WERI-Rb-1 (cell line): ENCODE data around the gene CCR8.

Source experiments
- DNase-seq: peaks from one replicate; pipeline ENCODE4 v3.0.0-alpha.2; 2020
- H3K27ac ChIP-seq: fragments of 250-450 bp; sonication (Bioruptor Pico); 2 replicates; pipeline ENCODE4 v1.5.1; 2020; ENCODE audit warnings: mild to moderate bottlenecking, moderate library complexity
- H3K27me3 ChIP-seq: fragments of 250-450 bp; sonication (Bioruptor Pico); 2 replicates; pipeline ENCODE4 v1.5.1; 2021; ENCODE audit warnings: mild to moderate bottlenecking, low read depth, moderate library complexity; ENCODE audit not compliant: insufficient read depth, severe bottlenecking
- H3K36me3 ChIP-seq: fragments of 250-450 bp; sonication (Bioruptor Pico); 2 replicates; pipeline ENCODE4 v1.5.1; 2020; ENCODE audit warnings: mild to moderate bottlenecking, moderate library complexity
- H3K4me3 ChIP-seq: 2 replicates; pipeline ENCODE4 v1.5.1; 2011; ENCODE audit warnings: low read depth, mild to moderate bottlenecking, control low read depth, low read length
- H3K9me3 ChIP-seq: fragments of 250-450 bp; sonication (Bioruptor Pico); 2 replicates; pipeline ENCODE4 v1.5.1; 2021; ENCODE audit warnings: mild to moderate bottlenecking, moderate library complexity; ENCODE audit not compliant: severe bottlenecking
- CTCF ChIP-seq: IDR thresholded peaks from 2 replicates; pipeline ENCODE4 v1.5.1; 2011; ENCODE audit warnings: low read depth, mild to moderate bottlenecking, control low read depth, inconsistent platforms, low read length

CCR8 gene

DNA sequence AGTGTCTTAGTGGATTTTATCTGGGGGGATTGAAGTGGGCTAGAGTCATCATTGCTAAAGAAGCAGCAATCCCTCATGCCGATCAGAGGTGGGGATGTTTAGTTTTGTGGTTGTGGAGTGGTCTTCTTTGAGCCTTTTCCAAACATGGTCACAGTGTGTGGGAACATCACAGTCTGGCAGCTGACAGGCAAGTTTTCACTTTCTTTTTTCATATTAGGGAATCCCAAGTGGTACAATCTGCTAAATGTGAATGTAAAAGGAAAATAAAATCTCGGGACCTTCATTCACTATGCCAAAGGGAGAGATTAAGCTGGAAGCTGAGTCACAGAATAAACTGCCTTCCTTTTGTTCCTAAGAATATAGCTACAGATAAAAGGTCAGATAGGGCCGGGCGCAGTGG lies 39.3 kb upstream of the CCR8 start:
- Histone ChIP-seq H3K27me3 (no peaks in the 10 kb centered on the region), H3K9me3 (no peaks in the 10 kb centered on the region), H3K36me3 (no peaks in the 10 kb centered on the region), H3K27ac (no peak overlapping the region), H3K4me3 (no peak overlapping the region)
- TF ChIP-seq CTCF = no peak
- DNase-seq = no peak

GRCh38 chr3:39291903-39292329 lies 37.6 kb upstream of the CCR8 start:
- Histone ChIP-seq H3K27me3 (no peaks in the 10 kb centered on the region), H3K9me3 (no peaks in the 10 kb centered on the region), H3K27ac (no peak overlapping the region), H3K4me3 (no peak overlapping the region), H3K36me3 (no peaks in the 10 kb centered on the region)
- peak; percentile 77 for DNase-seq
- peak; percentile 88 for TF ChIP-seq CTCF

DNA sequence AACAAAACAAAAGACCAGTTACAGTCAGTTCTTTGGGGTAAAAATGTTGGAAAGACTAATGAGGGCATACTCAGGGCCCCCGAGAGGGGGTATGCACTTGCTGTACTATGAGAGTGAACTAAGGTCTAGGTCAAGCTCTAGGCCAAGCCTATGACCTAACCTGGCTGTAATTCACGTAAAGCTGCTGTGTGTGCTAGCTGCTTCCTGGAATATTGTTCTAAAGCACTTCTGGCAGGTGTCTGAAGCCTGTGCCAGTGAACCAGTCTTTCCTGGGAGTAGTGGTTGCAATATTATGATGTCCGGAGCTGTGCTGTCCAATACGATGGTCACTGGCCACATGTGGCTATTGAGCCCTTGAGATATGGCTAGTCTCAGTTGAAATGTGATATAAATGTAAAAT lies 36.5 kb upstream of the CCR8 start:
- no peak overlapping the region for H3K4me3 ChIP-seq
- no peaks in the 10 kb centered on the region for H3K36me3 ChIP-seq
- no peaks in the 10 kb centered on the region for H3K9me3 ChIP-seq
- H3K27ac ChIP-seq = no peak overlapping the region
- H3K27me3 ChIP-seq = no peaks in the 10 kb centered on the region
- no peak for TF ChIP-seq CTCF
- no peak for DNase-seq

- Histone ChIP-seq H3K27me3 (no peaks in the 10 kb centered on the region), H3K36me3 (no peaks in the 10 kb centered on the region), H3K27ac (no peak overlapping the region), H3K9me3 (no peaks in the 10 kb centered on the region), H3K4me3 (no peak overlapping the region)
- TF ChIP-seq CTCF = no peak
- DNase-seq = no peak
These were observed 34.9 kb upstream of the CCR8 start for GRCh38 chr3:39294446-39295183.

DNA sequence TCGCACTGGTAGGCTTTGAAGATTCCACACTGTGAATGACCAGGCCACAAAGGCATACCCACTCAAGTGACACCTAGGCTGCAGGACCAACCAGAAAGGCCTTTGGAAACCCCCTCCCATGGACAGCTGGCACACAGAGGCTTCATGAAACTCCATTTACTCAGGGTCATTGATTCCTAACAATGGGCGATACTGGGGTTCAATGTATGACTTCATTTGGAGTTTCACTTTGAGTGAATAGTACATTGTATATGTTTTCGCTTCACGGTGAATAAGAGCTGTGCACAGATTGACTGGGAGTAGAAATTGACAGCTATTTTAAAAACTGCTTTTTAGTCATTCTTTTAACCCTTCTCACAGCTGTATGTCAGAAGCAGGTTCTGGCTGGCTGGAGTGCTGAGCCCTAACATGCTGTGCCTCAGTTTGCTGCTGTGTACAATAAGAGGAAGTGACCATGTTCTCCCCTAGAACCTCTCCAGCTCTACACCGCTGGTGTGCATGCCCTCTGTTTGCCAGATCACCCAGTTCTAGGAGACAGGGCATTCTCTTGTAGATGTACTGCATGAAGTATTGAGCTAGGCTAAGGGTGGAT lies 34.2 kb upstream of the CCR8 start:
- TF ChIP-seq CTCF = no peak
- Histone ChIP-seq H3K36me3 (no peaks in the 10 kb centered on the region), H3K27ac (no peak overlapping the region), H3K9me3 (no peaks in the 10 kb centered on the region), H3K27me3 (no peaks in the 10 kb centered on the region), H3K4me3 (no peak overlapping the region)
- DNase-seq = no peak
